Measurements from ENCODE around the gene A4GALT. TPM values are rescaled to one million over a fixed set of nuclear protein-coding genes. Genes with fewer than 3 reads are reported as not detected.
A peak's percentile ranks its signal among the peaks of the same experiment; 100 is the strongest.
"Not testable (repeated sequence)": the region's sequence is repeated elsewhere in the genome, so short reads cannot be mapped to it uniquely, and the experiment has no call there.

The A4GALT gene
- total RNA-seq, 4 donors from 2014 or later = 6.7 to 11.6 (median 8.8) TPM

- H3K4me3 ChIP-seq = no peak overlapping the region
- no peak for DNase-seq (ENCODE audit: low spot score in 2 of 2)
- 23% methylated on average over 7 of the region's 7 CpGs for WGBS
- no peaks in the 10 kb centered on the region for H3K36me3 ChIP-seq
- TF ChIP-seq, protein P1, sequence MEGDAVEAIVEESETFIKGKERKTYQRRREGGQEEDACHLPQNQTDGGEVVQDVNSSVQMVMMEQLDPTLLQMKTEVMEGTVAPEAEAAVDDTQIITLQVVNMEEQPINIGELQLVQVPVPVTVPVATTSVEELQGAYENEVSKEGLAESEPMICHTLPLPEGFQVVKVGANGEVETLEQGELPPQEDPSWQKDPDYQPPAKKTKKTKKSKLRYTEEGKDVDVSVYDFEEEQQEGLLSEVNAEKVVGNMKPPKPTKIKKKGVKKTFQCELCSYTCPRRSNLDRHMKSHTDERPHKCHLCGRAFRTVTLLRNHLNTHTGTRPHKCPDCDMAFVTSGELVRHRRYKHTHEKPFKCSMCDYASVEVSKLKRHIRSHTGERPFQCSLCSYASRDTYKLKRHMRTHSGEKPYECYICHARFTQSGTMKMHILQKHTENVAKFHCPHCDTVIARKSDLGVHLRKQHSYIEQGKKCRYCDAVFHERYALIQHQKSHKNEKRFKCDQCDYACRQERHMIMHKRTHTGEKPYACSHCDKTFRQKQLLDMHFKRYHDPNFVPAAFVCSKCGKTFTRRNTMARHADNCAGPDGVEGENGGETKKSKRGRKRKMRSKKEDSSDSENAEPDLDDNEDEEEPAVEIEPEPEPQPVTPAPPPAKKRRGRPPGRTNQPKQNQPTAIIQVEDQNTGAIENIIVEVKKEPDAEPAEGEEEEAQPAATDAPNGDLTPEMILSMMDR (IDR thresholded peaks at IDR 0.05) = no peak
- no peak for TF ChIP-seq EP300 (IDR thresholded peaks at IDR 0.05)
- TF ChIP-seq POLR2A (IDR thresholded peaks at IDR 0.05) = no peak
- peak in 1 of 3 donors; percentile 52 for TF ChIP-seq POLR2AphosphoS5 (IDR thresholded peaks at IDR 0.05)
- no peaks in the 10 kb centered on the region for H3K9me3 ChIP-seq
- no peaks in the 10 kb centered on the region for H3K27me3 ChIP-seq
- peak overlapping the region; percentile 75 for H3K27ac ChIP-seq
- peaks cover 34% of the 10 kb centered on the region for H3K4me1 ChIP-seq
Observed at GRCh38 chr22:42676059-42676607, 44.5 kb downstream of the A4GALT start.

- Histone ChIP-seq H3K4me1 (peaks cover 34% of the 10 kb centered on the region), H3K27ac (peak overlapping the region; percentile 19), H3K27me3 (no peaks in the 10 kb centered on the region), H3K36me3 (no peaks in the 10 kb centered on the region), H3K4me3 (no peak overlapping the region), H3K9me3 (no peaks in the 10 kb centered on the region)
- TF ChIP-seq, protein P1 (IDR thresholded peaks at IDR 0.05) = no peak
- TF ChIP-seq EP300 (IDR thresholded peaks at IDR 0.05) (no peak), POLR2A (IDR thresholded peaks at IDR 0.05) (no peak), POLR2AphosphoS5 (IDR thresholded peaks at IDR 0.05) (no peak)
- 24% methylated on average over 2 of the region's 2 CpGs for WGBS
- no peak for DNase-seq (ENCODE audit: low spot score in 2 of 2)
Observed at GRCh38 chr22:42673898-42674401, 46.7 kb downstream of the A4GALT start.

GRCh38 chr22:42673071-42673470 lies 47.6 kb downstream of the A4GALT start:
- H3K4me1 ChIP-seq = peaks cover 32% of the 10 kb centered on the region
- not testable (repeated sequence) for H3K4me3 ChIP-seq; H3K27me3 ChIP-seq; H3K36me3 ChIP-seq; DNase-seq (ENCODE audit: low spot score in 2 of 2); H3K27ac ChIP-seq; H3K9me3 ChIP-seq
- 92% methylated on average over 13 of the region's 13 CpGs for WGBS

DNA sequence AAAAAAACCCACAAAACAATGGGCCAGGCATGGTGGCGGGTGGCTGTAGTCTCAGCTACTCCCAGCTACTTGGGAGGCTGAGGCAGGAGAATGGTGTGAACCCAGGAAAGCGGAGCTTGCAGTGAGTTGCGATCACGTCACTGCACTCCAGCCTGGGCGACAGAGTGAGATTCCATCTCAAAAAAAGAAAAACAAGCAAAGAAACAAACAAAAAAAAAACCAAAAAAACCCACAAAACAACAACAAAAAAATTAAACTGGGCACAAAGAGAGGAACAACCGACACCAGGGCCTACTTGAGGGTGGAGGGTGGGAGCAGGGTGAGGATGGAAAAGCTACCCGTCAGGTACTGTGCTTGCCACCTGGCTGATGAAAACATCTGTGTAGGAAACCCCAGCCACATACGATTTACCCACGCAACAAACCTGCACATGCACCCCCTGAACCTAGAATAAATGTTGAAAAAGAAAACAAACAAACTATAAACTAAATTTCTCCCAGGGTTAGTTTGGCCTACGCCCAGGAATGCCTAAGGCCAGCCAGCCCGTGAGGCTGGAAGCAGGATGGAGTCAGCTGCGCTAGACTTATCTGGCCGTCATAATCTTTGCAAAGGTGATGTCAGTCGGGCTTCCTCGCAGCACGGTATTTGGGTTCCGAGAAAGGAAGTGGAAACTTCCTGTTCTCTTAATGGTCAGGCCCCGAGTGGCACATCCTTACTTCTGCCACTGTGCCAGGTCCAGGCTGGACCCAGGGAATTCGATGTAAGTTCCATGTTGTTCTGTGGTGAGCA lies 49.6 kb downstream of the A4GALT start:
- no peak for TF ChIP-seq POLR2A (IDR thresholded peaks at IDR 0.05)
- peak in 1 of 3 donors; percentile 26 for TF ChIP-seq POLR2AphosphoS5 (IDR thresholded peaks at IDR 0.05)
- H3K36me3 ChIP-seq = no peaks in the 10 kb centered on the region
- no peaks in the 10 kb centered on the region for H3K9me3 ChIP-seq
- WGBS = 71% methylated on average over 19 of the region's 19 CpGs
- H3K27ac ChIP-seq = no peak overlapping the region
- no peaks in the 10 kb centered on the region for H3K27me3 ChIP-seq
- no peak for DNase-seq (ENCODE audit: low spot score in 2 of 2)
- H3K4me1 ChIP-seq = peaks cover 19% of the 10 kb centered on the region
- H3K4me3 ChIP-seq = no peak overlapping the region

- Histone ChIP-seq H3K4me3 (no peak overlapping the region), H3K9me3 (no peaks in the 10 kb centered on the region), H3K4me1 (peaks cover 22% of the 10 kb centered on the region), H3K27ac (no peak overlapping the region), H3K27me3 (no peaks in the 10 kb centered on the region), H3K36me3 (no peaks in the 10 kb centered on the region)
- TF ChIP-seq POLR2A (IDR thresholded peaks at IDR 0.05) (no peak), EP300 (IDR thresholded peaks at IDR 0.05) (no peak), POLR2AphosphoS5 (IDR thresholded peaks at IDR 0.05) (no peak)
- TF ChIP-seq, protein P1 (IDR thresholded peaks at IDR 0.05) = no peak
- DNase-seq (ENCODE audit: low spot score in 2 of 2) = no peak
- 86% methylated on average over 4 of the region's 4 CpGs for WGBS
Observed at GRCh38 chr22:42670046-42670445, 50.6 kb downstream of the A4GALT start.

GRCh38 chr22:42666393-42666792 lies 54.3 kb downstream of the A4GALT start:
- 87% methylated on average over 3 of the region's 3 CpGs for WGBS

More at GRCh38 chr22:42666393-42666792, 54.3 kb downstream of the A4GALT start:
- not testable (repeated sequence) for H3K9me3 ChIP-seq; DNase-seq (ENCODE audit: low spot score in 2 of 2); H3K4me3 ChIP-seq; H3K27me3 ChIP-seq; H3K27ac ChIP-seq; H3K36me3 ChIP-seq
- H3K4me1 ChIP-seq = peaks cover 31% of the 10 kb centered on the region
